ENCODE data around the gene HDAC4. TPM values are rescaled to one million over a fixed set of nuclear protein-coding genes. Genes with fewer than 3 reads are reported as not detected.

Gene HDAC4
- total RNA-seq, 1 experiment from 2014 or later = 40.1 TPM

GRCh38 chr2:239405071-239405470 lies 4.3 kb upstream of the HDAC4 start:
- POLR2A ChIA-PET = no interaction called here
- in situ Hi-C loops (cut with HindIII; ENCODE audit: low pct_unique_long_range_greater_than_20kb, low sequenced_read_pairs) (no loop called here), intact Hi-C loops (cut with micrococcal nuclease; ENCODE audit: unreplicated experiment) (no loop called here)
- Histone ChIP-seq H3K36me3 (ENCODE audit: control insufficient read depth, insufficient read depth, low read length) (no peaks in the 10 kb centered on the region; the same call in 1 of the 2 replicates), H3K27me3 (ENCODE audit: control insufficient read depth, insufficient read depth, low read length) (no peaks in the 10 kb centered on the region), H3K4me3 (ENCODE audit: low read depth in 2 of 2, low read length in 2 of 2) (no peak overlapping the region), H3K4me1 (ENCODE audit: control insufficient read depth, insufficient read depth, low read length) (no peaks in the 10 kb centered on the region), H3K27ac (ENCODE audit: low read length) (no peak overlapping the region), H3K9me3 (ENCODE audit: control insufficient read depth, insufficient read depth, low read depth, low read length) (no peaks in the 10 kb centered on the region)
- BruUV-seq (replicated peaks) = no TSS peak
- no peak for TF ChIP-seq REST (IDR thresholded peaks at IDR 0.05; ENCODE audit: insufficient read depth in 1 of 2, low read depth in 2 of 2, low read length in 1 of 2)
- DNase-seq (ENCODE audit: low read depth, low spot score) (no peak), ATAC-seq (no peak)
- CTCF ChIA-PET = no interaction called here

GRCh38 chr2:239402666-239403065 lies 1.8 kb upstream of the HDAC4 start:
- H3K4me3 ChIP-seq (ENCODE audit: low read depth in 2 of 2, low read length in 2 of 2) = no peak overlapping the region
- ATAC-seq (no peak), DNase-seq (ENCODE audit: low read depth, low spot score) (no peak)
- in situ Hi-C loops (cut with HindIII; ENCODE audit: low pct_unique_long_range_greater_than_20kb, low sequenced_read_pairs) (no loop called here), intact Hi-C loops (cut with micrococcal nuclease; ENCODE audit: unreplicated experiment) (no loop called here)
- H3K27me3 ChIP-seq (ENCODE audit: control insufficient read depth, insufficient read depth, low read length) = no peaks in the 10 kb centered on the region
- H3K9me3 ChIP-seq (ENCODE audit: control insufficient read depth, insufficient read depth, low read depth, low read length) = no peaks in the 10 kb centered on the region
- H3K27ac ChIP-seq (ENCODE audit: low read length) = no peak overlapping the region; the same call in 1 of the 2 replicates
- CTCF ChIA-PET = no interaction called here
- POLR2A ChIA-PET = no interaction called here
- no TSS peak for BruUV-seq (replicated peaks)
- TF ChIP-seq CTCF (IDR thresholded peaks at IDR 0.05) (no peak), POLR2AphosphoS5 (IDR thresholded peaks at IDR 0.05; ENCODE audit: low read depth, low read length) (no peak), TCF7L2 (IDR thresholded peaks at IDR 0.05; ENCODE audit: low read depth, low read length) (no peak), SIN3A (IDR thresholded peaks at IDR 0.05; ENCODE audit: borderline replicate concordance, insufficient read depth, low read depth, low read length) (no peak), REST (IDR thresholded peaks at IDR 0.05; ENCODE audit: insufficient read depth in 1 of 2, low read depth in 2 of 2, low read length in 1 of 2) (no peak)
- peaks cover 12% of the 10 kb centered on the region for H3K4me1 ChIP-seq (ENCODE audit: control insufficient read depth, insufficient read depth, low read length)
- H3K36me3 ChIP-seq (ENCODE audit: control insufficient read depth, insufficient read depth, low read length) = no peaks in the 10 kb centered on the region; the same call in none of the 2 replicates
